GM06990 (cell line): ENCODE results near the gene BLM.

ENCODE experiments used
- DNase-seq: peaks from one replicate; pipeline ENCODE4 v3.0.0-alpha.2; 2011; ENCODE audit not compliant: insufficient read length; ENCODE audit errors: extremely low read depth
- H3K27me3 ChIP-seq: replicated peaks from 2 replicates; pipeline ENCODE4 v1.6.0; 2011; ENCODE audit warnings: low read length; ENCODE audit not compliant: control insufficient read depth, insufficient read depth
- H3K36me3 ChIP-seq: 2 replicates; pipeline ENCODE4 v1.5.1; 2011; ENCODE audit warnings: low read length; ENCODE audit not compliant: control insufficient read depth, insufficient read depth
- H3K4me3 ChIP-seq: replicated peaks from 2 replicates; pipeline ENCODE4 v1.5.1; 2011; ENCODE audit warnings: low read depth, mild to moderate bottlenecking, control low read depth, low read length
- TF ChIP-seq, protein P1 (sequence below): IDR thresholded peaks from 2 replicates; pipeline ENCODE4 v1.5.1; 2011; ENCODE audit warnings: low read length, control low read depth, mild to moderate bottlenecking, inconsistent platforms; ENCODE audit not compliant: insufficient read depth, poor library complexity, severe bottlenecking

BLM gene

DNA sequence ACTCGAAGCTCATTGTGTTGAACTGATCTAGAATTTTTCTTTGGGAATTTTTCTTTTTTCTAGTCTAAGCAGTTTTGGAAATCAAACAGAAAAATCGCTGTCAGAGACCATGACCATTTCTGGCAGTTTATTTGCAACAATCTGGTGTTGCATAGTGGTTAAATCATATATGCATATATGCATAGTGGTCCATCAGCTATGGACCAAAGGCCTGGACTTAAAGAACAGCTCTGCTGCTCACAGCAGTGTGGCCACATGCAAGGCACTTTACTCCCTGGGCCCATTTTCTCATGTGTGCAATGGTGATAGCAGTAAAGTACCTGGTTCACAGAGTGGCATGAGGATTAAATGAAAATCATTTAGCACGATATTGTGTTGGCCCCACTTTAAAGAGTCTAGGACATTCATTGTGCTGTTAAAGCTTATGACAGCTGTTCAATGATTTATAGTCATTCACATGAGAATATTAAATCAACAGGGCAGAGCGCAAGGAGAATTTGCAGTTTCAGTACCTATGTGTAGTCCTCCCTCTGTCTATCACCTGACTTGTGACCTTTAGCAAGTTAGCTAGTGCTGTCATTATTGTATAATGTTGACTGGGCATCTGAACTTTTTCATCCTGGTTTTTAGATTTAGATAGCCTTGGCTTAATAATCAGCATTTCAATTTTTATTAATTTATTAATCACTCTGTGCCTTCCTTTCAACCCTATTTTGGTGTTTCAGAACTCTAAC is 46.4 kb downstream of the BLM start:
- Histone ChIP-seq H3K36me3 (peaks cover 5% of the 10 kb centered on the region), H3K27me3 (no peaks in the 10 kb centered on the region), H3K4me3 (no peak overlapping the region)
- DNase-seq = no peak
- TF ChIP-seq, protein P1, sequence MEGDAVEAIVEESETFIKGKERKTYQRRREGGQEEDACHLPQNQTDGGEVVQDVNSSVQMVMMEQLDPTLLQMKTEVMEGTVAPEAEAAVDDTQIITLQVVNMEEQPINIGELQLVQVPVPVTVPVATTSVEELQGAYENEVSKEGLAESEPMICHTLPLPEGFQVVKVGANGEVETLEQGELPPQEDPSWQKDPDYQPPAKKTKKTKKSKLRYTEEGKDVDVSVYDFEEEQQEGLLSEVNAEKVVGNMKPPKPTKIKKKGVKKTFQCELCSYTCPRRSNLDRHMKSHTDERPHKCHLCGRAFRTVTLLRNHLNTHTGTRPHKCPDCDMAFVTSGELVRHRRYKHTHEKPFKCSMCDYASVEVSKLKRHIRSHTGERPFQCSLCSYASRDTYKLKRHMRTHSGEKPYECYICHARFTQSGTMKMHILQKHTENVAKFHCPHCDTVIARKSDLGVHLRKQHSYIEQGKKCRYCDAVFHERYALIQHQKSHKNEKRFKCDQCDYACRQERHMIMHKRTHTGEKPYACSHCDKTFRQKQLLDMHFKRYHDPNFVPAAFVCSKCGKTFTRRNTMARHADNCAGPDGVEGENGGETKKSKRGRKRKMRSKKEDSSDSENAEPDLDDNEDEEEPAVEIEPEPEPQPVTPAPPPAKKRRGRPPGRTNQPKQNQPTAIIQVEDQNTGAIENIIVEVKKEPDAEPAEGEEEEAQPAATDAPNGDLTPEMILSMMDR = no peak

DNA sequence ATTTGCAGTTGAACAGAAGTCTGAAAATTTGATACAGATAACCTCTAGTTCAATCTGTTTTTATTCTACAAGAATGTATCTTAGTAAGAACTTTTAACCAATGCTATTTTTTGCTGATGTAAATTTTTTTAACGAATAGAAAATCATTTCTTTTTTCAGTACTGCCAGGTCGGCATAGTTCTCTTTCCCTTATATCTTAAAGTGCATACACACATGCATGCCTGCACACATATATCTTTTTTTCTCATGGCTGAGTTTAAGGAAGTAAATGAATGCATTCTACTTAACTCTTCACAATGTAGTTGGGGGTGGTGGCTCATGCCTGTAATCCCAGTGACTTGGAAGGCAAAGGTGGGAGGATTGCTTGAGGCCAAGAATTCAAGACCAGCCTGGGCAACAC is 48.4 kb downstream of the BLM start:
- H3K36me3 ChIP-seq = peaks cover 4% of the 10 kb centered on the region
- H3K4me3 ChIP-seq = no peak overlapping the region
- DNase-seq = no peak
- TF ChIP-seq, protein P1 = no peak
- no peaks in the 10 kb centered on the region for H3K27me3 ChIP-seq

DNA sequence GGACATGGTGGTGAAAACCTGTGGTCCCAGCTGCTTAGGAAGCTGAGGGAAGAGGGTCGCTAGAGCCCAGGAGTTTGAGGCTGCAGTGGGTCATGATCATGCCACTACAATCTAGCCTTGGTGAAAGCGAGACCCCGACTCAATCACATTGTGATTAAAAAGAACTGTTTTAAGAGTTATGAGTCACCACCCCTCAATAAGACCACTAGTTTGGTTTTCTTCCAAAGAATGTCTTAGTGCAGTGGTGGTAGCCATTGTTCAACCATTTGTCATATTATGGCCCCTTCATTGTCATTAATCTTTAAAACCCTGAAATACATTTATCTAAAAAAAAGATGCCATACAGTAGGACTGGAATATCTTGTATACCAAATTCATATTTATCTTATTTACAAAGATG is 48.8 kb downstream of the BLM start:
- peaks cover 4% of the 10 kb centered on the region for H3K36me3 ChIP-seq
- H3K4me3 ChIP-seq = no peak overlapping the region
- no peak for DNase-seq
- no peaks in the 10 kb centered on the region for H3K27me3 ChIP-seq
- TF ChIP-seq, protein P1 = no peak

DNA sequence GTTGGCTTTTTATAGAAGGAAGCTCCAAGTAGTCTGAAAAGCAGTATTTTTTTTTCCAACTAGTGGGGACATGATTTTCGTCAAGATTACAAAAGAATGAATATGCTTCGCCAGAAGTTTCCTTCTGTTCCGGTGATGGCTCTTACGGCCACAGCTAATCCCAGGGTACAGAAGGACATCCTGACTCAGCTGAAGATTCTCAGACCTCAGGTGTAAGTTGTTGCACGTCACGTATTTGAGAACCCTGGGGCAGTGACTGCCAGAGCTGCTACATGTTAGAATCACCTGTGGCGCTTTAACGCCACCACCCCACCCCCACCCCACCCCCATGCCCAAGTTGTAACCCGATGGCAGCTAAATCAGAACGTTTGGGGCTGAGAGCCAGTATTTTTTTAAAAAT is 52.2 kb downstream of the BLM start:
- DNase-seq = no peak
- peaks cover 4% of the 10 kb centered on the region for H3K36me3 ChIP-seq
- H3K4me3 ChIP-seq = no peak overlapping the region
- H3K27me3 ChIP-seq = no peaks in the 10 kb centered on the region
- TF ChIP-seq, protein P1 = no peak

DNA sequence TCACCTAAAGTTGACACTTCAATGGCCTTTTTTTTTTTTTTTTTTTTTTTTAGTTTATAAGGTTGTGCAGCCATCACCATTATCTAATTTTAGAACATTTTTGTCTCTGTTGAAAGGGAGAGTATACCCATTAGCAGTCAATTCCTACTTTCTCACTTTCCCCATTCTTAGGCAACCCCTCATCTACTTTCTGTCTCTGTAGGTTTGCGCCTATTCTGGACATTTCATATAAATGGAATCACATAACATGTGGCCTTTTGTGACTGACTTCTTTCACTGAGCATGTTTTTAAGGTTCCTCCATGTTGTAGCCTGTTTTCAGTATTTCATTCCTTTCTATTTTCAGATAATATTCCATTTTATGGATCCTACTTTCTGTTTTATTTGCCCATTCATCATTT is 56.3 kb downstream of the BLM start:
- Histone ChIP-seq H3K36me3 (no peaks in the 10 kb centered on the region; the same call in 1 of the 2 replicates), H3K4me3 (no peak overlapping the region), H3K27me3 (no peaks in the 10 kb centered on the region)
- no peak for DNase-seq
- TF ChIP-seq, protein P1 = no peak
